NB4 (cell line): ENCODE measurements around the gene HNMT.

Experiments
- CTCF ChIP-seq: IDR thresholded peaks from one replicate; pipeline ENCODE4 v1.5.1; 2012; ENCODE audit warnings: low read depth, low read length
- POLR2A ChIP-seq: IDR thresholded peaks from 2 replicates; pipeline ENCODE4 v1.6.1; 2011; ENCODE audit warnings: mild to moderate bottlenecking; ENCODE audit not compliant: insufficient read length; ENCODE audit errors: extremely low read depth

GRCh38 chr2:137935591-137935990 lies 28.7 kb upstream of the HNMT start:
- TF ChIP-seq CTCF (no peak), POLR2A (no peak)
